ENCODE measurements around the gene NTNG2.

DNA sequence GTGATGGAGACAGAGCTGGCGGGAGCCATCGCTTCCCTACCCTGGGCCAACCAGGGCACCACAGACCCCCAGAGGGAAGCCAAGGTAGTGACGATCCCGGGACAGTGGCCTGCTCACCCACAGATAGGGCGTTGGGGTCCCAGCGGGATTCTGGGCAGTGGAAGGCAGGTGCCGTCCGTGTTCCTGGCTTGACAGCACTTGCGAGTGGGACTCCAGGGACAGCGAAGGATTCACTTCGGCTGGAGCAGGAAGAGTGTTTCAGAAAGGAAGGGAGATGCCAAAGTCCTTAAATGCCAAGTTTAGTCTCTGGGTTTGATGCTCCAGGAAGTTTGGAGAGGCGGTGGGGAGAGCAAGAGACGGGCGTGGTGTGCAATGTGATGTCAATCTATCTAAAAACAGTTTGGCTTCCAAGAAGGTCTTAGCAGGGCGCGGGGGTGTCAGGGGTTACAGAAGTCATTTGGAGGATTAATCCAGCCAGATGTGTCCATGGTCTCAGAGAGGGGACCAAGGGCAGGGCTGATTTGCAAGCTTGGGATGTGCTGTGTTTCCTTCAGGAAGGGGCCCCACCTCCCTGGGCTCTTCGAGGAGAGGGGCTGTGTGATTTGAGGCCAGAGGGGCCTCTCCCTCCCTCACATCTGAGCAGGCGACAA is 74.9 kb downstream of the NTNG2 start:
- TF ChIP-seq SIN3A (IDR thresholded peaks at IDR 0.05; ENCODE audit: borderline replicate concordance, insufficient read depth, low read length) (no peak), POLR2AphosphoS5 (IDR thresholded peaks at IDR 0.05; ENCODE audit: low read depth, low read length) (no peak), FOXP2 (optimal IDR thresholded peaks at IDR 0.05; ENCODE audit: borderline replicate concordance, extremely low read depth, extremely low read length, insufficient read depth) (no peak)
